ENCODE data around the gene DLK1.

DNA sequence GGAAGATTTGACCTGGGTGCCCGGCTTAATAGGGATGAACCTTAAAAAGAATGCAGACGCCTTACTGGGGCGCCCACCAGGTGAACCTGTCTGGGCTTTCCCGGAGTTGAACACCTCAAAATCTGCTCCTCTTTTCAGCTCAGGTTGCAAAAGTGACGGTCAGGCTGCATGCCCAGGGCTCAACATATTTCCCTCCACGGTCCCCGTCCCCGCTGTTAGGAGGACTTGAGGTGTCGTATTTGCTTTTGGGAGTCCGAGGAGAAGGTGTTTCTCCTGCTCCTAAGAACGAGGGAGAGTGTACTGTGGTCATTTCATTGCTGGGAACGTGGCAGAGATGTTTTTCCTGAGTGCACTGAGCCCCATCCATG, 1.2 kb downstream of the DLK1 start:
- TF ChIP-seq, protein P1, sequence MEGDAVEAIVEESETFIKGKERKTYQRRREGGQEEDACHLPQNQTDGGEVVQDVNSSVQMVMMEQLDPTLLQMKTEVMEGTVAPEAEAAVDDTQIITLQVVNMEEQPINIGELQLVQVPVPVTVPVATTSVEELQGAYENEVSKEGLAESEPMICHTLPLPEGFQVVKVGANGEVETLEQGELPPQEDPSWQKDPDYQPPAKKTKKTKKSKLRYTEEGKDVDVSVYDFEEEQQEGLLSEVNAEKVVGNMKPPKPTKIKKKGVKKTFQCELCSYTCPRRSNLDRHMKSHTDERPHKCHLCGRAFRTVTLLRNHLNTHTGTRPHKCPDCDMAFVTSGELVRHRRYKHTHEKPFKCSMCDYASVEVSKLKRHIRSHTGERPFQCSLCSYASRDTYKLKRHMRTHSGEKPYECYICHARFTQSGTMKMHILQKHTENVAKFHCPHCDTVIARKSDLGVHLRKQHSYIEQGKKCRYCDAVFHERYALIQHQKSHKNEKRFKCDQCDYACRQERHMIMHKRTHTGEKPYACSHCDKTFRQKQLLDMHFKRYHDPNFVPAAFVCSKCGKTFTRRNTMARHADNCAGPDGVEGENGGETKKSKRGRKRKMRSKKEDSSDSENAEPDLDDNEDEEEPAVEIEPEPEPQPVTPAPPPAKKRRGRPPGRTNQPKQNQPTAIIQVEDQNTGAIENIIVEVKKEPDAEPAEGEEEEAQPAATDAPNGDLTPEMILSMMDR (IDR thresholded peaks at IDR 0.05): no peak
- TF ChIP-seq POLR2A (IDR thresholded peaks at IDR 0.05) (no peak), POLR2AphosphoS5 (IDR thresholded peaks at IDR 0.05; ENCODE audit: insufficient read depth in 1 of 2, low read depth in 1 of 2) (no peak)

Data from vagina (tissue), 2 donors.